Stimulated activated CD4-positive, alpha-beta T cell treated with anti-CD3 and anti-CD28 coated beads, TNF-alpha, amount 100 ng/mL, for 4 hours (primary cell): ENCODE data around the gene DUSP16.
"Not testable (repeated sequence)": the region's sequence is repeated elsewhere in the genome, so short reads cannot be mapped to it uniquely, and the experiment has no call there.

Source experiments
- DNase-seq, 3 experiments: peaks; one replicate each; pipeline ENCODE4 v3.0.0-alpha.2; 2020; ENCODE audit warnings: low read depth in 3 of 3

Gene DUSP16

GRCh38 chr12:12498210-12498609 lies 64.5 kb downstream of the DUSP16 start:
- no peak for DNase-seq

DNA sequence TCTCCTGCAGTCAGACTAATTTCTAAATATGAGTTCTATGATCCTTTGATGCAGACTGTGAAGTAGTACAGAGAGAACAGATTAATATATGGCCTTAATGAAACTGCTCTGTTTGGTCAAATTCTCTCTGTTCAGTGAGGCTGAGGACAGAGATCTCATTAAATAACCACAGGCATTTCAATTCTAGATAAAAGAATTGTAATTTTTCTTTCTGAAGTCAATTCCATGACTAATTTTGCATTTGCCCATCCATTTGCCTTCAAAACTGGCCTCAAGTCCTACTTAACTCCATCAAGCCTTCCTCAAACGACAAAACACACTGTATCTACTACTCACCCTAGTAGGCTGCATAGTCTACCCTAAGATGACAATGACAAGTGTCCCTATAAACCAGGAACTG lies 67.1 kb downstream of the DUSP16 start:
- DNase-seq: no peak

GRCh38 chr12:12492547-12492946 lies 70.1 kb downstream of the DUSP16 start:
- no peak for DNase-seq

DNA sequence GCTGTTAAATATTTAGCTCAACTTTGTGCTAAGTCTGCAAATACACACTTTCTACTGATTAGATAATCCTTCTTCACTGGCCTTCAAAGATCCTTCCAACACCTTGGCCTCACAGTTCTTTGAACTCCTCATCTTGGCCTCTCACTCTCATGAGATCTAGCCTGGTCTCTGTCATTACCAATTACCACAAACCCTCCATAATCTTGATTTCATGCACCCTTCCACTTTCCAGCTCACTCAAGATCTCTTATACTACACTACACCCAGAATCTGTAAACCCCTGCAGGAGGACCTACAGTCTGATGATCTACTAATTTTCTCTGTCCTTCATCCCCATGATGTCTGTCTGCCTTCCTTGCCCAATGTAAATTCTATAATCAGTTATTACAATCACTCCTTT lies 71.1 kb downstream of the DUSP16 start:
- no peak for DNase-seq

GRCh38 chr12:12488823-12489550 lies 73.7 kb downstream of the DUSP16 start:
- DNase-seq: no peak

DNA sequence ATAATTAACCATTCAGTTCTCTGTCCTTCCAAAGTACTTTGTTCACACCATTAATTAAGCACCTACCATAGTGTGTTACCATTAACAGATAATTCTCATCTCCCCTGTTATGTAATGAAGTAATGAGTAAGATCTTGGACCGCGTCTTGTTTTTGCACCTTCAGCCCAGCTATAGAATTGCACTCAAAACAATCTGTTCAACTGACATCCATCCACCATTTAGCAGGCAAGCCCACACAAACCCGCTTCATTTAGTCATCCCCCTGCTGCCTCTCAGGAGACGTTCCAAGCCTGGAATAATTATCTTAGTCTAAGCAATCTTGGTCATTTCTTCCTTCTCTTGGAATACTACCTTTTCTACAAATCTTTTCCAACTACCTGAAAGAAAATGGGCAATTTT lies 74.4 kb downstream of the DUSP16 start:
- no peak for DNase-seq

DNA sequence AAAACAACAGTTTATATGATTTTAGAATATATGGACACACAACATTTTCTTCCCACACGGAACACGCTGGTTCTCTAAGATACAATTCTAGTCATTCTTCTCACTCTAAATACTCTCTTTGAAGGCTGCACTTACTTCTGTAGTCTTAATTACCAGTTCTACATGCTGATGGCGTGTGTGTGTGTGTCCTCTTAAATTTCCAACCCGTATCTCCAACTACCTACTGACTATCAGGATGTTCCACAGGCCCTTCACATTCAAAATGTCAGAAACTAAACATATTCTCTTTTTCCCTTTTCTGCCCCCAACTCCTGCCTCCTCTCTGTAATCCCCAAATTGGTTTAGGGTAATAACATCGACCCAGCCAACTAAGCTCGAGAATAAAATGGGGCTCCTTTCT lies 75.2 kb downstream of the DUSP16 start:
- no peak for DNase-seq

DNA sequence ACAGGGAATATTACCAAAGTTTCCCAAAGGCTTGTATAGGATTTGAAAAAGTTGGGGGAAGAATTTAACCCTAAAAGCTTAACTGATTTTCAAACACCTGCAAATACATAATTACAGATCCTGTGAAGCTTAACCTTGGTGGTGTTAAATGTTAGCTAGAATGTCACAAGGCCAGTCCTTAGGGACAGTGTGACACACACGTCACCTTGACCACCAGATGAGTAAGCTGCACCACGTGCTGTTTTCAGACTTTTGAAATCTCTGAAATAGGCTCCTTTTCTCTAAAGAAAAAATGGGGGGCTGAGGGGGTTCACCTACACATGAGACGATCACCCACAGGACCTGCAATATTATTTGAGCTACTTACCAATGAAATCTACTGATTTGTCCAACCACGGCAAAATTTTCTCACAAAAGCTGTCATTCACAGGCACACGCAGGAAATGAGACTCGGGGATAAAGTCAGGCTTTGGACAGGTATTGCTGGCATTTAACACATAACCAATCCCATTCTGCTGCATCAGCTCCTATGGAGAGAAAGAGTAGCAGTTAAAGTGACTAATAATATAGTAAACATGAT lies 75.9 kb downstream of the DUSP16 start:
- DNase-seq: no peak

- DNase-seq: no peak
Observed at GRCh38 chr12:12483438-12483837, 79.2 kb downstream of the DUSP16 start.

DNA sequence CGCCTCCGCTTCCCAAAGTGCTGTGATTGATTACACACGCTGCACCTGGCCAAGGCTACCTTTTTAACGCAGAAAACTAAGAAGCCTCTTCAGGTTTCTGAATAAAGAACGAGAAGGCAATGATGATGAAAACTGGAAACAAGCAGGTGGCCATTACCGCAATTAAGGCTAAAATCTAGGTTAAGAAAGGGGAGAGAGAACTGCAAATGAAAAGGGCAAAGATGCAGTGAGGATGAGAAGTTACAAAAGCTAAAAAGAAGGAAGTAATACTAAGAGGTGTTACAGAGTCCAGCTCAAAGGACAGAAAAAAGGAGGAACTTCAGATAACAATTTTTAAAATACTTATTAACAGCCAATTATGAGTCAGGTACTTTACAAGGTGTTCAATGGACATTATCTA lies 79.7 kb downstream of the DUSP16 start:
- no peak for DNase-seq

- no peak for DNase-seq
Observed at GRCh38 chr12:12482150-12482761, 80.4 kb downstream of the DUSP16 start.

DNA sequence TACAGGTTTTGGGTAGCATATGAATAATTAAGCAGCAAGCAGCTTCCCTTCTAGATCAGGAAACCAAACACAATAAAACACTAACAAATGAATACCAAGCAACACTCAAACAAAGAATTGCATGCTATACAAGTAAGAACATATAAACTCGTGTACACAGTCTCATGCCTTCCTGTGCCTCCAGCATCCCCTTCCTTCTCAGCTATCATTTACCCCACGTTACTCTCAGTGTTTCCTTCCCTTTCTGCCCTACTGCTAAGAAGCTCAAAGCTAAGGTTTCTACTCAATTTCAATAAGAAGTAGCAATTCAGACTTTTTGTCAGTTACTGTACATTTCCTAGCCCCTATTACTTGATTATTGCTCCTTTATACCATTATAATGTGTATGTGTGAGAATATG lies 81.0 kb downstream of the DUSP16 start:
- DNase-seq: no peak

- DNase-seq: no peak
Observed at GRCh38 chr12:12480074-12480473, 82.6 kb downstream of the DUSP16 start.

GRCh38 chr12:12477532-12477890 lies 85.2 kb downstream of the DUSP16 start:
- no peak for DNase-seq

- no peak for DNase-seq
Observed at GRCh38 chr12:12476857-12477531, 85.7 kb downstream of the DUSP16 start.

DNA sequence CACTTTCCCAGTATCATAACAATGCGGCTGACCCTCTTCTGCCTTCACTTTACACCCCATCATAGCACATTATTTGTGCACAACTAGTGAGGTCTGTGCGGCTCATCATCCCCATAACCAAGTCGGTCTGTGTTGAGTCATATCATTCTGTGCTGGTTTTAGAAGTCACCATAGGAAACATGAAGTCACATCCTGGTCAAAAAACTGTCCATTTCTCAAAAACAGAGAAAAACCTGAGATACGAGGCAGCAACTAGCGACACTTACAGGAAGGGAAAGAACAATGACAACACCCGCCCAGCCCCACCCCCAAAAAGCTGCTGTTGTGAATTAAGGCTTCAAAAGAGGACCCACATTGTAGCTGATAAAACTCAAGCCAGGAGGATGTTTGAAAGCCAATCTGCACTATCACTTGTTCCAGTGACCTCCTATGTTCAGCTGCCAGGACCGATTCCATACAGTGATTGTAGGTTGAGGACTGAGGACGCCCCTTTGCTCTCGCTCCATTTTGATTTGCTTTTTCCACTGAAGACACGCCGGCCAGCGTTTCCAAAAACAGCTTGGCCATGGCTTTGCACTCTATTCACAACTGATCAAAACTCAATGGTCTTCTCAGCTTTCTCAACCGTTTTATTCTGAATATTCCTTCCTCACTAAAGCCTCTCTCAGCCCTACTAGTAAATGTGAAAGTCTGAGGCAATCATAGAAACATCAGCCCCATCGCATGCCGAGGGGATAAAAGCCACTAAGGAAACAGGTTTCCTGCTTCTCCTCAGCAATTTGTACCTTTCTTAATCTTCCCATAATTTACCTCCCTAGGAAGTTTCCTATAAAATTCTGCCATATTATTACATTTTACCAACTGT lies 87.5 kb downstream of the DUSP16 start:
- peak in 1 of 3 experiments; percentile 30 for DNase-seq

DNA sequence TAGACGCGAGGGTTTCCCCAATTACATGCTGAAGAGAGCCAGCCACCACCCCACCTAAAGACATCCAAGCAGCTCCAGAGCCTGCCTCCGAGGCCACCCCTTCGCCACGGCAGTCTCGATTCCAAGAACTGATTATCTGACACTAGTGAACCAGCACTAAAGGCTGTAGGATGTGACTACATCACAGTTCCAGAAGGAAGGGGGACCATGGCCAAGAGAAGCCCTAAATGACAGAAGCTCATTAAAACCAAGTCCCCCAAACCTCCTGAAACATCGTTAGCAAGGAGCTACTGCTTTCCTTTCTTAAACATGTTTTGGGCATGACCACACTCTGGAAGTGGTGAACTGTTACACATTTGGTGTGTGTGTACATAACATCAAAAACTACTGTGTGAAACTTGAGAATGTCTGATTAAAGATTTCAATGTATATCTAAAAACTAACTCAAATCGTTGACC lies 88.2 kb downstream of the DUSP16 start:
- DNase-seq: no peak

GRCh38 chr12:12473223-12473622 lies 89.4 kb downstream of the DUSP16 start:
- DNase-seq: no peak

GRCh38 chr12:12471982-12472961 lies 90.4 kb downstream of the DUSP16 start:
- not testable (repeated sequence) for DNase-seq

GRCh38 chr12:12470751-12471306 lies 91.8 kb downstream of the DUSP16 start:
- DNase-seq: no peak
